Eye (tissue), 1 donor: ENCODE measurements around the gene NKX2-8.
A peak's percentile ranks its signal among the peaks of the same experiment; 100 is the strongest.

Experiments used
- DNase-seq: peaks from one replicate; pipeline ENCODE4 v3.0.0-alpha.2; 2015

Gene NKX2-8

DNA sequence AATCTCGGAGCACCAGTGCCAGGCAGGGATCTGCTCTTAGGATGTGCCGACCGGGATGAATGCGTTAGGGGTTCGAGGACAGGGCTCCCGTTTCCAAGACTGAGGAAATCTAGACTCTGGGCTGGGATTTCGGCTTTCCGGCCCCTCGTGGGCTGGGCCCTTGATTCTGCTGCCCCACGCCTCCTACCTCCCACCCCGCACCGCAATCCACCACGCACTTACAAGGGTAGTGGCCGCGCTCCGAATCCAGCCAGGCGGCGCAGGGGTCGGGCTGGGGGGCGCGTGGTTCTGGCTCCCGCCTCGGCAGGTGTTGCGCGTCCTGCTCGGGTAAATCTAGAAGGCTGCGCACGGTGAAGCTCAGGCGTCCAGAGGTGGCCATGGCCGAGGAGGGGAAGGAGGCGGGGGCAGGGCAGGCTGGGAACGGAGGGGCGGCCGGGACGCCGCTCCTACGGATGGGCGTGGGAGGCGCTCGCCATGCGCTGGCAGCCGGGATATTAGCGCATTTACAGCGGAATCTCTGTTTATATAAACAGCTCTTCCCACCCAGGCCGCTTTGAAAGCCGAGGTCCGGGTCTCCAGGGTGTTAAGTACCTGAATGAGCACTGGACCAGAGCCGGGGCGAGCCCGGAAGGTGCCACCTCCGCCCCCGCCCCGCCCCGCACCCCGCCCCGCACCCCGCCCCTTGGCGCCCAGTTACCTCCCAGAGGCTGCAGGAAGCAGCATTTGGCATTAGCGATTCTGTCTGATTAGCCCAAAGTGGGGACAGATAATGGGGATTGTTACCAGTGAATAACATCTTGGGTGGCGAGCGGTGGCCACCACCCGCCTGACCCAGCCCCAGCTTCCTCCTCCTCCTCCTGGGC, at the start of gene NKX2-8:
Gene NKX2-8 (minus strand): TSS at position 604 of the 863 bp plus-strand sequence. CDS start 225 bp downstream, at position 379.
- DNase-seq, result peak; percentile 26

- DNase-seq, result no peak
These were observed 45.6 kb upstream of the NKX2-8 start for GRCh38 chr14:36627981-36628380.

GRCh38 chr14:36626151-36626550, 43.7 kb upstream of the NKX2-8 start:
- no peak for DNase-seq

DNA sequence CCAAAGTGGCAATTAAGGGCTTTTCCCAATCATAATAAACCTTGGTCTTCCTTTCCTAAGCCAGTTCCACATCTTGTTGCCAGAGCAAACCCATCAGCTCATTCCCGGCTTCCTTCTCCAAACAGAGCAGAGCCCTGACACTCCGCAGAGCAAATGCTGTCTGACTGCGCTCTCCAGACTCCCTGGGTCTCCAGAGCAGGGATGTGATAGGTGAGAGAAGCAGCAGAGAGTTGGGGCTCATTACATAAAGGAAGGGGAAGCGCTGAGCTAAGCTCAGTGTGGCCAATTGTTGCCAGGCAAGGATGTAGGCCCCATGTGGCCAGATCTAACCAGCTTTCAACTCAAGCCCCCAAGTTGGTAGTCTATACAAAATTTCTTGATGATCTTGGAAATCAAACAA, 43.0 kb upstream of the NKX2-8 start:
- DNase-seq, result no peak

- DNase-seq, result no peak
These were observed 42.6 kb upstream of the NKX2-8 start for GRCh38 chr14:36625014-36625413.

DNA sequence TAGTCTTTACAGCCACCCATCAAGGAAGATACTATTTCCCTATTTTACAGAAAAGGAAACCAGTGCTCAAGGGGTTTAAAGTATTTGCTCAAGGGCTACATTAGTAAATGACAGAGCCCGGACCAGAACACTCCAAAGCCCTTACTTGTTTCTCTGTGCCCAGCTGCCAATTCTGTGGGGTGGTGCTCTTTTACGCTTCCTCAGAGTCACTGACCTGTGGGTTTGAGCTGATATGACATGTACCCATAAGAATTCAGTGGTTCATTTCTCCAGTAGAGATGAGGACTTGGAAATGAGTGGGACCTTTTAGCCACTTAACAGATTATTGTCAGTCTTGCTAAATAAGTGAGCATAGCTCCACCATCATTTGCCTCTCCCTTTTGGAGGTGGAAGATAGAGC, 37.4 kb upstream of the NKX2-8 start:
- no peak for DNase-seq

- DNase-seq, result no peak
These were observed 36.7 kb upstream of the NKX2-8 start for GRCh38 chr14:36619131-36619530.

DNA sequence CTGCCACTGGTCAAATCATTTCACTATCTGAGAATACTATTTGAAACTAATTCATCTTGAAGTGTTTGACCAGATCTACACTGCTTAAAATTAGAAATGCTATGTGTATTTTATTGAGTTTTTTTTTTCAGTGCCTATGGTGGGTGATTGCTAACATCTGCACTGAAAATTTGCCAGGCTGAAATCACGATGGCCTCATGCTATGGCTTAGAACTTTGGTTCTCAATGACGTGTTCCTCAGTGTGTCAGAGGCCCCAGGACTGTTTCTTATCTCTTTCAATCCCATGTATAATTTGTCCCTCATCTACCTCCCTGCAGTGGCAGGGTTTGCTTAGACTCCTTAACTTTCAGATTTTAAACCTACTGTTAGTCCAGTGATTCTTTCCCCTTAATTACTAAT, 36.2 kb upstream of the NKX2-8 start:
- no peak for DNase-seq

- DNase-seq, result peak; percentile 6
These were observed 35.4 kb upstream of the NKX2-8 start for GRCh38 chr14:36617824-36618223.

DNA sequence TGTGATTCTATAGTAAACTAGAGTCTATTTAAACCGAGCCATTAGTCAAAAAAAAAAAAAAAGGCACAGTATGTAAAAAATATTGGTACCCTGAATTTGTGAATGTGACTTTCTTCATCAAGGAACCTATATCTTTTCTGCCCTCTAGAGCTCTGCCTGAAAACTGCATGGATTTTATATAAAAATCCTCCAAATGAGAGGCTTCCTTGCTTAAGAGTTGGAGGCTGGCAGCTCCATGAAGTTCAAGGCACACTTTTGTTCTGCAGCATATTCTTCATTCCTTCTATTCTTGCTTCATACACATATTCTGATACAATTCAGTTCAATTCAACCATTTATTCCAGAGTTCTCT, 23.1 kb upstream of the NKX2-8 start:
- no peak for DNase-seq

DNA sequence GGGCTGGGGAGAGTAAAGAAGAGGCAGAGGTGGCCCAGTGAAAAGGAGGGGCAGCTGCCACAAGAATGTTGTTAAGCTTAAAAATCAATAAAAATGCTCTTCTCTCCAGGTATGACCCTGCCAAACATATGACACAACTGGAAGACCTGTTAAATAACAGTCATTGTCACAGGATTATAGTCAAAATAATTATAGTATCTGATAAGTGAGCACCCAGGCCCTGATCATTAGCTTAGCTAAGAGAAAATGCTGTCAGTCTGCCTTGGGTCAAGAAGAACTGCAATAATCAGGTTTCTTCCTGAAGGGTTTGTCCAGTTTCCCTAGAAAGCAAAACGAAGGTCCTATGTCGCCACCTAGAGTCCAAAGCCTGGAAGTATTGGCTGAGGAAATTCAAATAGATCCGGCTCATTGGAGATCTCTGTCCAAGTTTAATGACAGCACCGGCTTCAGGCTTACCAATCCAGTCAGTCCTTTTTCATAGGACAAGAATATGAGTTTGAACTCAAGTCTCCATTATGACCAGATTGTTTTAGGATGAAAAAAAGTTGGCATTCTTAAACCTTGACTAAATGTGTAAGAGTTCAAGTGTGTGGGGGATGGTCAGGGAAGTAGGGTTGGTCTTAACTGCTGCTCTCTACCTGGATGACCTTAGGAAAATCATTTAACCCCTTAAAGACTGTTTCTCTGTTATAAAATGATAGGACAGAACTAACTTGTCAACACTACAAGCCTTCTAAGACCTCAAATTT, 22.5 kb upstream of the NKX2-8 start:
- DNase-seq, result peak; percentile 94

GRCh38 chr14:36600431-36600830, 18.0 kb upstream of the NKX2-8 start:
- DNase-seq, result no peak

DNA sequence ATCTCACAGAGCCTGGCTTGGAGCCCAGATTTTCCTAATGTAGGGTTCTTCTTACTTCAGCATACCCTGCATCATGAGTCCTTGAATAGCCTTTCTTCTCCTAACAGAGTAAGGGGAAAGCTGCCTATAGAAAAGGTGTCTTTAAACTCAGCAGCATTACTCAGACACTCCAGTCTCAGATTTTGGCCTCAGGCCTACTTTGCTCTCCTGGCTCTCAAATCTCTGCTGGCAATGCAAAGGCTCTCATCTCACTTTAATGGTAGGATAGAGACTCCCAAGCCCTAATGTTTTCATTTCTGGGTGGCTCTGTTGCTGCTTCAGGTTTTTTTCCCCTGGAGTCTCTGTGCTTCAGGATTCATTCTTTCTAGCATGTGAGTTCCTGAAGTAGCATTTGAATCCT, 9.1 kb upstream of the NKX2-8 start:
- DNase-seq, result no peak

- no peak for DNase-seq
These were observed 6.4 kb upstream of the NKX2-8 start for GRCh38 chr14:36588788-36589187.

DNA sequence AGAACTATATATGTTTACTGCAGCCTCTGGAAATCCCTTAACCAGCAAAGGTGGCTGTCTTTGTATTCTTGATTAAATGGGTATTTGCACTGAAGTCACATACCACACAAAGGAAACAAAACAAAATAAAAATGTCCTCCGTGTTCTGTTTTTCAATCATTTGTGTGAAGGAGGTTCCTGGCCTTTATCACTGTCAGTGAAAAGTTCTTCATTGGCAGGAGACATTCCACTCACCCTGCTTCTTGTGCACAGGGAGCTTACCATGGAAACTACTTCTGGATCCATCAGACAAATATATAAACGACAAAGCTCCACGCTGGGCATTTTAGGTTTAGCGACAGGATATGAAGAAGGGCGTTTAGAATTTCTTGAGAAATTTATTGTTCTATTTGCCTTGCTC, 5.7 kb upstream of the NKX2-8 start:
- DNase-seq, result no peak

- DNase-seq, result peak; percentile 33
These were observed 2.7 kb upstream of the NKX2-8 start for GRCh38 chr14:36585100-36585499.

DNA sequence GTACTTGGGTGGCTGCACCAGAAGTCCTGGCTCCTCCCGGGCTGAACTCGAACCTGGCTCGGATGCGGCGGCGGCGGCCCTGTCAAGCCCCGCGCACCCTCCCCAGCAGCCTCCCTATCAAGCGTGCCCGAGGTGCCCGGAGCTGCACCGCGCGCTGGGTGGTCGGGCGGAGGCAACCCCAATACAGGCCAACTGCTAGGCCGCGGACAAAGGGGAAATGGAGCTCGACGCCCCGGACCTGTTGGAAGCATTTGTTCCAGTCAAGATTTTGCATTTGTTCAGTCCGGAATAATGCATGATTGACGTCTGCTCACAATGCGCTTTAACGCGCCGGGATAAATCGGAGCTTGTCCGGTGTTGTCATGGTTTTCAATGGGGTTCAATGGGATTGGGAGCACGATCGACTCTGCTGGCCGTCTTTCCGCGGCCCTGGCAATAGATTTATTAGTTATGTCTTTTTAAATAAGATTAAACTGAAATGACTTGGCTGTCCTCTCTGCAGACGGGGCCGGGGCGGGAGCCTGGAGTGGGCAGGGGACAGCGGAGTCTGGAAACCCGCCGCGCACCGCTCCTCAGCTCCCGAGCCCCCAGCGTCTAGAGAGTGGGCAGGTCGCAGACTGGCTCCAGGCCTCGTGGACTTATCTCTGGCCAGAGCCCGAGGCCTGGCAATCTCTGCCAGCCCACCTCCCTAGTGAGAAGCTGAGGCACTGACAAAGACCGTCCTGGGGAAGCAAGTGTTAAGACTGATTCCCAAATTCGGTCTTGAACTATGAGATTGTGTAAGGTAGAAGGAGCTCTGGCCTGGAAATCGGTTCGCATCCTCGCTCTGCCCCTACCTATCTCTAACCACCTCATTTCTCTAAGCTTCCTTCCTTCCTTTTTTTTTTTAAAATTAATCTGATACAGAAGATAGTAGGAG, 1.7 kb upstream of the NKX2-8 start:
- DNase-seq, result peak; percentile 46

DNA sequence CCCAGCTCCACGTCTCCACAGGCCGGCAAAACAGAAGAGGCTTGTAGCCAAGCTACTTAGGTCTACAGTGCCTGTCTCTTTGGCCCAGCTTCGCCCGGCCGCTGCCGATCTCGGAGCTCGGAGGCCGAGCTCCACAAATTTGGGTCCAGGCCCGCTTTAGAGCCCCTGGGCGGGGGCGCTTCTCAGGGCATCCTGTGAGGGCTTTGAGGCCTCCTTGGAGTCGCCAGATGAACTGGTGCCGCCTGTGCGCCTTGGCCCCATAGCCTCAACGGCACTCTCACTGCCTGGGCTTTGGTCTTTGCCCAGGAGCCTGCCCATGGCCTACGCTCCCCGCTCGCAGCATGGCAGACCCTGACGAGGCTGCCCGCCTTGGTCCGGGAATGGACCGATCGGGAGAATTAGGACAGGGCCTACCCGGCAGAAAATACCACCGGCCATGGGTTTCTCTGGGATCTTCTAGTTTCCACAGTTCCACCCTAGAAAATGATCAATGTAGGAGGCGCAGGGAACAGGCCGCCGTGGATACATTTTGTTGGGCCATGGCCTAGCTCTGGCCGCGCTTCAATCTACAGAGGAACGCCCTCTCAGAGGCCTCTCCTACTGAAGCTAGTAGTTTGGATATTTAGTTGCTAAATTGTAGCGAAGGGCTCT, 953 bp upstream of the NKX2-8 start:
- peak; percentile 34 for DNase-seq

- DNase-seq, result peak; percentile 23
These were observed 444 bp upstream of the NKX2-8 start for GRCh38 chr14:36582874-36583241.

- DNase-seq, result peak; percentile 76
These were observed 1.3 kb downstream of the NKX2-8 start for GRCh38 chr14:36580856-36581831.

DNA sequence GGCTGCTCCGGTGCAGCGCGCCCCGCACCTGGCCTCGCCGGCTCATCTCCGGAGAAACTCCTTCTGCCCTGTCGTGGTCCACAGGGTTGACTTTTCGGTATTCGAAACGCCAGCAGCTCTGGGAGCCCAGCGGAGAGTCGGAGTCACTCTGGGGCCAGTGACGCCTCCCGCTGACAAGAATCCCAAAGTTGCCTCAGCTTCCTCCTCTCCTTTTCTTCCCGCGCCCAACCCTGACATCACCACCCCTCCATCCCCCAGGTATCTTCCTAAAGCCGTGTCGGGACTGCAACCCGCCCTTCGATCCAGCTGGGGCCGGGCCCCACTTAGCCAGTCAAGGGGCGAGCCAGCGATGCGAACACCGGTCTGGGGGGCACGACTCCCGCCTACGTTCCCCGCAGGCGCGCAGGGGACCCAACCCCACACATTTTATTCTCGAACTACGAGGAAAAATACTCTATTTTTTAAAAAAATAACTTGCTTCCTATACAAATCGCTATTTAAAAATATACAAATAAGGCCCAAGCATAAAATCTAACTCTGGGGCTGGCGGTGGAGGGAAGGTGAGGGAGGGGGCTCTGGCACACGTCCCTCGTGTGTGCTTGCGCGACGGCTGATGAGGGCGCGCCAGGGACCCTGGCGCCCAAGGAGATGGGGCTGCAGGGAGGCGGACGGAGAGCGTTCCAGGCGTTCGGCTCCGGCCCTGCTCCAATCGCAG, 2.1 kb downstream of the NKX2-8 start:
- no peak for DNase-seq
